Measurements from ENCODE around the gene AQP4. TPM values are rescaled to one million over a fixed set of nuclear protein-coding genes. Genes with fewer than 3 reads are reported as not detected.

The AQP4 gene
- total and polyA plus RNA-seq, 12 donors = 0.07 to 37.2 (median 9.8) TPM

DNA sequence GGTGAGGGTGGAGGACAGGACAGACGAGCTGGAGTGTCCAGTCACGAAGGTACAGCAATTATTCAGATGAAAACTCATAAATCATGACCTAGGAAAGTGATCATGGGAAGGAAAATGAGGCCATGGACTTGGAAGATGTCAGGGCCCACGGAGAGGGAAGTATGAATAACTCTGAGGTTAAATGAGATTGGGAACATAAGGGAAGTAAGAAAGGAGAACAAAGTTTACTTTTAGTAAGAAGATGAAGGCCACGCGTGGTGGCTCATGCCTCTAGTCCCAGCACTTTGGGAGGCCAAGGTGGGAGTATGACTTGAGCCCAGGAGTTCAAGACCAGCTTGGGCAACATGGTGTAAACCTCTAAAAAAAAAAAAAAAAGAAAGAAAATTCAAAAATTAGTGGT, 56.2 kb downstream of the AQP4 start:
- TF ChIP-seq CTCF (IDR thresholded peaks at IDR 0.05) = no peak
- Histone ChIP-seq H3K27ac (no peak overlapping the region), H3K36me3 (no peaks in the 10 kb centered on the region), H3K4me1 (no peaks in the 10 kb centered on the region), H3K27me3 (peaks cover 0 to 8% (median 0%) of the 10 kb centered on the region in 7 donors), H3K4me3 (no peak overlapping the region), H3K9me3 (no peaks in the 10 kb centered on the region)
- DNase-seq (no peak), ATAC-seq (no peak)
- intact Hi-C loops (cut with DNase I) = loop anchor here in 5 of 10 donors (5.0 to 10.0 kb wide), 5 partner anchors 153 to 505 kb away; no protein-coding TSS in a partner anchor
- 82 to 86% methylated on average over 5 of the region's 5 CpGs for WGBS, 2 donors

DNA sequence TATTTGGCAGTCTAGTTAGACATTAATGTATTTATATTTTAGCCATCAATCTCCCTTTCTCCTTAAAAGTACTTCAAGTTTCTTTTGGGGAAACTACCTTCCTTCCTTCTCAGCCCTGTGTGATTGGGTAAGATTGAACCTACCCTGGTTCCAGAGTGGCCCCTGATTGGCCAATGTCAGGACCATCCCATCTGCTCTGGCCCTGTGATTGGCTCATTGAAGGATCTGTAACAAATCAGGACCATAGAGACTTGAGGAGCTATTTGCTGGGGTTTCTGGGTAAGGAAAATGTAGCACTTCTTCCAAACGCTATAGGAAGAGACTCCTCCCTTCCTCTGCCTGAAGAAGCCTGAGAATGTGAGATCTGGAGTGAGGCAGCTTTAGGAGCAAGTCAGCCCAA, 59.3 kb downstream of the AQP4 start:
- Histone ChIP-seq H3K27ac (no peak overlapping the region), H3K4me3 (no peak overlapping the region), H3K27me3 (peaks cover 0 to 6% (median 0%) of the 10 kb centered on the region in 7 donors), H3K4me1 (no peaks in the 10 kb centered on the region), H3K9me3 (no peaks in the 10 kb centered on the region), H3K36me3 (no peaks in the 10 kb centered on the region)
- no peak for DNase-seq
- no peak for TF ChIP-seq CTCF (IDR thresholded peaks at IDR 0.05)
- intact Hi-C loops (cut with DNase I) = loop anchor here in 5 of 10 donors (5.0 to 10.0 kb wide), 5 partner anchors 156 to 501 kb away; no protein-coding TSS in a partner anchor
- 59 to 68% methylated on average over 1 of the region's 1 CpG for WGBS, 2 donors
- ATAC-seq = no peak

GRCh38 chr18:26804519-26804918, 61.0 kb downstream of the AQP4 start:
- peak in 3 of 8 donors; percentile 33 to 41 (median 37) for ATAC-seq
- H3K27ac ChIP-seq = no peak overlapping the region
- peak in 7 of 9 donors; percentile 39 to 59 (median 49) for TF ChIP-seq CTCF (IDR thresholded peaks at IDR 0.05)
- DNase-seq = no peak
- peaks cover 0 to 6% (median 0%) of the 10 kb centered on the region in 7 donors for H3K27me3 ChIP-seq
- intact Hi-C loops (cut with DNase I) = loop anchor here in 4 of 10 donors (10.0 kb wide), 4 partner anchors 160 to 500 kb away; no protein-coding TSS in a partner anchor
- WGBS, 2 donors = 3 to 10% methylated on average over 1 of the region's 1 CpG
- no peak overlapping the region for H3K4me3 ChIP-seq
- peaks cover 0 to 13% (median 0%) of the 10 kb centered on the region in 11 donors for H3K9me3 ChIP-seq
- no peaks in the 10 kb centered on the region for H3K4me1 ChIP-seq
- H3K36me3 ChIP-seq = no peaks in the 10 kb centered on the region

GRCh38 chr18:26803643-26804042, 61.9 kb downstream of the AQP4 start:
- H3K36me3 ChIP-seq = no peaks in the 10 kb centered on the region
- H3K9me3 ChIP-seq = peaks cover 0 to 21% (median 4%) of the 10 kb centered on the region in 11 donors
- H3K4me1 ChIP-seq = no peaks in the 10 kb centered on the region
- no peak for TF ChIP-seq CTCF (IDR thresholded peaks at IDR 0.05)
- H3K27me3 ChIP-seq = peaks cover 0 to 6% (median 0%) of the 10 kb centered on the region in 7 donors
- H3K4me3 ChIP-seq = no peak overlapping the region
- ATAC-seq (no peak), DNase-seq (no peak)
- intact Hi-C loops (cut with DNase I) = loop anchor here in 4 of 10 donors (10.0 kb wide), 4 partner anchors 161 to 501 kb away; no protein-coding TSS in a partner anchor
- H3K27ac ChIP-seq = no peak overlapping the region

All from heart right ventricle (tissue), 16 donors.